Measurements from ENCODE around the gene ZNF644.
"Not testable (repeated sequence)": the region's sequence is repeated elsewhere in the genome, so short reads cannot be mapped to it uniquely, and the experiment has no call there.

Gene ZNF644

DNA sequence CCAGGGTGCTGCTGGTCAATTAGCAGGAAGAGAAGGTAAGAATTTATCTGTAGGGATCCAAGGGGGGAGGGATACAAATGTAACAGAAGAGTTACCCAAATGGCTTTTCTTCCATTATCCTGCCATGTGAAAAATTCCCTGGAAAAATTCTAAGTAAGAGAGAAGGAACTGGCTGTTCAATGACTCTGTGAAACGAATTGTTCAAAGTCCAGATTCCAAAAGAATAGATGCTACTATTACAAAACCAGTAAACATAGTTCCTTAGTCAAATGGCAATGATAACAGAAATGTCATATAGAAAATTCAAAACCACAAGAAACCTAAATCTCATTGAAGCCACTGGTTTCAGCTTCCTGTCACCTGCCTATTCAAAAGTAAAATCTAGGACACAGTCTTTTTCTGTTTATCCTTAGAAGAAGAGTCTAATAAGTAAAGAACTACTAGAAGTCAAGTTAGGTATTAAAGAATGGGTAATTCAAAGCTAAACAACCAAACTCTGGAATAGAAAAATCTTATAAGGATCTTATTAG is 102.6 kb downstream of the ZNF644 start:
- TF ChIP-seq, protein P1, sequence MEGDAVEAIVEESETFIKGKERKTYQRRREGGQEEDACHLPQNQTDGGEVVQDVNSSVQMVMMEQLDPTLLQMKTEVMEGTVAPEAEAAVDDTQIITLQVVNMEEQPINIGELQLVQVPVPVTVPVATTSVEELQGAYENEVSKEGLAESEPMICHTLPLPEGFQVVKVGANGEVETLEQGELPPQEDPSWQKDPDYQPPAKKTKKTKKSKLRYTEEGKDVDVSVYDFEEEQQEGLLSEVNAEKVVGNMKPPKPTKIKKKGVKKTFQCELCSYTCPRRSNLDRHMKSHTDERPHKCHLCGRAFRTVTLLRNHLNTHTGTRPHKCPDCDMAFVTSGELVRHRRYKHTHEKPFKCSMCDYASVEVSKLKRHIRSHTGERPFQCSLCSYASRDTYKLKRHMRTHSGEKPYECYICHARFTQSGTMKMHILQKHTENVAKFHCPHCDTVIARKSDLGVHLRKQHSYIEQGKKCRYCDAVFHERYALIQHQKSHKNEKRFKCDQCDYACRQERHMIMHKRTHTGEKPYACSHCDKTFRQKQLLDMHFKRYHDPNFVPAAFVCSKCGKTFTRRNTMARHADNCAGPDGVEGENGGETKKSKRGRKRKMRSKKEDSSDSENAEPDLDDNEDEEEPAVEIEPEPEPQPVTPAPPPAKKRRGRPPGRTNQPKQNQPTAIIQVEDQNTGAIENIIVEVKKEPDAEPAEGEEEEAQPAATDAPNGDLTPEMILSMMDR (IDR thresholded peaks at IDR 0.05; ENCODE audit: low read depth, low read length, missing control alignments), result no peak
- no peak for DNase-seq (ENCODE audit: extremely low read depth, low read depth)
- no peak overlapping the region for H3K4me3 ChIP-seq (replicated peaks; ENCODE audit: low read depth, low read length)

DNA sequence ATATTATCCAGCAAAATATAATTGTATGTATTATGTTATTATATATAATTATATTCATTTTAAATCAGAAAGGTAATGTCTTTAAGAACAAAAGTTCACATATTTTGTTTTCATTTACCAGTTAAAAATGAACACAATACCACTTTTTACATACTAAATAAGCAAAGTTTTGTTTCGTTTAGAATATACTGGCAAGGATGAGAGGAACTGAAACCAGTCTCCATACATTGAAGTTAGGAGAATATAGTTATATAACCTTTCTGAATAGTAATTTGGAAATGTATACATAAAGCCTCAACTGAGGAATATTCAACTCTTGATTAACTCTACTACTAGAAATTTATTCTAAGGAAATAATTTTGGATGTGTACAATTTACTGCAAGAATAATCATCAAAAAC is 110.5 kb downstream of the ZNF644 start:
- no peak for DNase-seq (ENCODE audit: extremely low read depth, low read depth)
- TF ChIP-seq, protein P1 (IDR thresholded peaks at IDR 0.05; ENCODE audit: low read depth, low read length, missing control alignments), result no peak

DNA sequence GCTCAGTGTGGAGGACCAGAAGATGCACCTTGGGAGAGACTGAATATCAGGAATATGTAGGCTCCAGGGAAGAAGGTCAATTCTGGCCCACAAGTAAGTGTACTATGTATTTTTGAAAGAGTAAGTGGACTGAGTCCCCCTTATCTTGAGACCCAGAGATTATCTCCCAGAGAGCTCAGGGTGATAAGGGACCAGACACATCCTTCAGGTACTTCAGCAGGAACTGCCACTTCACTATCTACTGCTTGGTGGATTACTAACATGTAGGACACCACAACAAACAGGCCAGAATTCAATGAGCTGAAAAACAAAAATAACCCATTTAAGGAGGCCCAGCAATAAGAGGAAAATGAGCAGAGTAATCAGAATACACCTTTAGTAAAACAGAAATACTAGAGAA is 119.2 kb downstream of the ZNF644 start:
- TF ChIP-seq, protein P1 (IDR thresholded peaks at IDR 0.05; ENCODE audit: low read depth, low read length, missing control alignments), result no peak
- no peak overlapping the region for H3K4me3 ChIP-seq (replicated peaks; ENCODE audit: low read depth, low read length)
- no peak for DNase-seq (ENCODE audit: extremely low read depth, low read depth)

More for the DNA sequence above, 110.5 kb downstream of the ZNF644 start:
- H3K4me3 ChIP-seq (replicated peaks; ENCODE audit: low read depth, low read length), result no peak overlapping the region

DNA sequence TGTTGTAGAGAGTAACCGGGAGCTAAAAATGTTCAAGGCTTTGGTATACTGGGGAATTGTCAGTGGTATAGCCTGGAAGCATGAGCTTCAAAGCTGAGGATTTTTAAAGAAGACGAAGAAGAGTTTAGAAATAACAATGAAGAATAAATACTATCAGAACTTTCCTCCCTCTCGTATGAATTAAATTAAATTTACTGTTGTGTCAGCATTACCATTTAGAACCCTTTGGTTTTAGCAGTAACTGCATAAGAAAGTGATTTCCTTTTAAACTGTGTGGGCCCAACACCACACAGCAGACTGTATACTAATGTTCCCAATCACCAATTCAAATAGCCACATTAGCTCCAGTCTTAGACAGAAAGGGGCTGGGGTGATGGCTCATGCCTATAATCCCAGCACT is 122.6 kb downstream of the ZNF644 start:
- no peak for DNase-seq (ENCODE audit: extremely low read depth, low read depth)
- TF ChIP-seq, protein P1 (IDR thresholded peaks at IDR 0.05; ENCODE audit: low read depth, low read length, missing control alignments), result no peak
- H3K4me3 ChIP-seq (replicated peaks; ENCODE audit: low read depth, low read length), result no peak overlapping the region

DNA sequence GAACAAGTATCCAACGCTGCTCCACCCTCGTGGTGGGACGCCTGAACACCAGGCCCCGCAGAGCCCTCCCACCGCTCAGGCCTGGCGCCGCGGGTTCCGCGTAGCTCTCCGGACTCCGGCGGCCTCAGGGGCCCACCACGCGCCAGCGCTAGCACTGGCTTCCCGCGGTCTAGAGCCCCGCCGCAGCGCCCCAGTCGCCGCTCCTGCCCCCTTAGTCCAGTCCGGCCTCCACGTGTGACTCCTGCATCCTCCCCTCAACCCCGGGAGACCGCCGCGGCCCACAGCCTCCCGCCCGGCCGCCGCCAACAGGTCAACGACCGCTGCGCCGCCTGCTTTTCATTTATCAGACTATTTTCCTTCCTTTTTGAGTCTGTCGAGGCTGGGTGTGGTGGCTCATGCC is 128.2 kb downstream of the ZNF644 start:
- H3K4me3 ChIP-seq (replicated peaks; ENCODE audit: low read depth, low read length); DNase-seq (ENCODE audit: extremely low read depth, low read depth): not testable (repeated sequence)

DNA sequence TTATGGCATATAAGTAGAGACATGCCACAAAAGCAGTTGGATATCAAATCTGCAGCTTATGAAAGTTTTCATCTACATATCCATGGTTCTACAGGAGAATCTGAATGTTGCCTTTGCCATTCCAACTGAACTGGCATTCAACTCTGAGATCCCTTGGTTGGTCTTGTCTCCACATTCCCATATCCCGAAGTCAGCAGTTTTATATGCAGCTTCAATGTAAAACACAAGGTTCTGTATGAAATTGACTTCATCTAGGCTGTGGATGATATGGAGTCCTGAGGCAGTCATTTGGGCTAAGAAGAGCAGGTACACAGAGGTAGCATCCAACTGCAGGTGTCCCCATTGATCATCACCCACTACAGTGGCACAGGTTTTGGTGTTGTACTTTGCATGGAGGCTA is 129.0 kb downstream of the ZNF644 start:
- DNase-seq (ENCODE audit: extremely low read depth, low read depth); H3K4me3 ChIP-seq (replicated peaks; ENCODE audit: low read depth, low read length): not testable (repeated sequence)

DNA sequence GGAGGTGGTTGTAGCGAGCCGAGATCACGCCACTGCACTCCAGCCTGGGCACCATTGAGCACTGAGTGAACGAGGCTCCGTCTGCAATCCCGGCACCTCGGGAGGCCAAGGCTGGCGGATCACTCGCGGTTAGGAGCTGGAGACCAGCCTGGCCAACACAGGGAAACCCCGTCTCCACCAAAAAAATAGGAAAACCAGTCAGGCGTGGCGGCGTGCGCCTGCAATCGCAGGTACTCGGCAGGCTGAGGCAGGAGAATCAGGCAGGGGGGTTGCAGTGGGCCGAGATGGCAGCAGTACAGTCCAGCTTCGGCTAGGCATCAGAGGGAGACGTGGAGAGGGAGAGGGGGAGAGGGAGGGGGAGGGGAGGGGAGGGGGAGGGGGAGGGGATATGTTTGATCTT is 129.6 kb downstream of the ZNF644 start:
- DNase-seq (ENCODE audit: extremely low read depth, low read depth); H3K4me3 ChIP-seq (replicated peaks; ENCODE audit: low read depth, low read length): not testable (repeated sequence)

DNA sequence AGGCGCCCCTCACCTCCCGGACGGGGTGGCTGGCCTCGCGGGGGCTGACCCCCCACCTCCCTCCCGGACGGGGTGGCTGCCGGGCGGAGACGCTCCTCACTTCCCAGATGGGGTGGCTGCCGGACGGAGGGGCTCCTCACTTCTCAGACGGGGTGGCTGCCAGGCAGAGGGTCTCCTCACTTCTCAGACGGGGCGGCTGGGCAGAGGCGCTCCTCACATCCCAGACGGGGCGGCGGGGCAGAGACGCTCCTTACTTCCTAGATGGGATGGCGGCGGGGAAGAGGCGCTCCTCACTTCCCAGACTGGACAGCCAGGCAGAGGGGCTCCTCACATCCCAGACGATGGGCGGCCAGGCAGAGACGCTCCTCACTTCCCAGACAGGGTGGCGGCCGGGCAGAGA is 130.1 kb downstream of the ZNF644 start:
- not testable (repeated sequence) for H3K4me3 ChIP-seq (replicated peaks; ENCODE audit: low read depth, low read length); DNase-seq (ENCODE audit: extremely low read depth, low read depth)

DNA sequence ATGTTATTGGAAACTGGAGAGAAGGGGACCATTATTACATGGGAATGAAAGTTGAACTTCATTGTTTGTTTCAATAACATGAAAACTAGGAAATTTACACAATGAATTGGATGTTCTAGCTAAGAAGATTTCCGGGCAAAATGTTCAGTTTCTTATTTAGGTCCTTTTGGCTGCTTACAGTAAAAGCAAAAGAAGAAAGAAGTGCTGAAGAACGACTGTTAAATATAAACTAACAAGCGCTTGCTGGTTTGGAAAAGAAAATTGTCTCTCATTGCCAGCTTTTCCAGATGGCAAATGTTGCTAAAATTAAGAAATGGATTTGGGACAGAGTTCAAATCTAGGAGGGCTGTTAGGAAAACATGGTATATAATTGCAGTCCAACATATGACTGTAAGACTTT is 139.6 kb downstream of the ZNF644 start:
- no peak overlapping the region for H3K4me3 ChIP-seq (replicated peaks; ENCODE audit: low read depth, low read length)
- no peak for DNase-seq (ENCODE audit: extremely low read depth, low read depth)
- TF ChIP-seq, protein P1 (IDR thresholded peaks at IDR 0.05; ENCODE audit: low read depth, low read length, missing control alignments), result no peak
